ENCODE data around the gene FTO. TPM values are rescaled to one million over a fixed set of nuclear protein-coding genes. Genes with fewer than 3 reads are reported as not detected.

Gene FTO
- total RNA-seq, 2 donors from 2014 or later = 72.7 to 73.6 TPM

DNA sequence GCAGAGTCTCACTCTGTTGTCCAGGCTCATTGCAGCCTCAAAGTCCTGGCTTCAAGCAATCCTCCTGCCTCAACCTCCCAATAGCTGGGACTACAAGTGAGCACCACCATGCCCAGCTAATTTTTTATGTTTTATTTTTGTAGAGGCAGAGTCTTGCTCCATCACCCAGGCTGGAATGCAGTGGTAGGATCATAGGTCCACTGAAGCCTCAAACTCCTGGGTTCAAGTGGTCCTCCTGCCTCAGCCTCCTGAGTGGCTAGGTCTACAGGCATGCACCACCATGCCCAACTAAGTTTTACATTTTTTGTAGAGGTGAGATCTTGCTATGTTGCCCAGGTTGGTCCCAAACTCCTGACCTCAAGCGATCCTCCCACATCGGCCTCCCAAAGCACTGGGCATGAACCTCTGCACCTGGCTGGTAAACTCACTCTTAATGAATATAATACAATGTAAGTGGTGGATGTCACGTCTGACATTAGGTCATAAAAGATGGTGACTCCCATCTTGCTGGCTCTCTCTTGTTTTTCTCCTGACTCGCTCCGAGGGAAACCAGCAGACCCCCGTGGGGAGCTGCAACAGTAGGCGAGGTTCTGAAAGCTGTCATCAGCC lies 456.4 kb downstream of the FTO start:
- no peak for DNase-seq (ENCODE audit: low spot score)
- intact Hi-C loops (cut with DNase I) = no loop called here
- Histone ChIP-seq H3K9me3 (no peaks in the 10 kb centered on the region), H3K4me3 (no peak overlapping the region), H3K27ac (no peak overlapping the region), H3K36me3 (no peaks in the 10 kb centered on the region), H3K27me3 (replicated peaks; ENCODE audit: insufficient read depth) (no peaks in the 10 kb centered on the region), H3K4me1 (replicated peaks) (no peaks in the 10 kb centered on the region)
- 92% methylated on average over 7 of the region's 7 CpGs for WGBS
- no peak for TF ChIP-seq POLR2AphosphoS5 (IDR thresholded peaks at IDR 0.05)
- no peak for TF ChIP-seq POLR2A (IDR thresholded peaks at IDR 0.05)
- TF ChIP-seq, protein P1, sequence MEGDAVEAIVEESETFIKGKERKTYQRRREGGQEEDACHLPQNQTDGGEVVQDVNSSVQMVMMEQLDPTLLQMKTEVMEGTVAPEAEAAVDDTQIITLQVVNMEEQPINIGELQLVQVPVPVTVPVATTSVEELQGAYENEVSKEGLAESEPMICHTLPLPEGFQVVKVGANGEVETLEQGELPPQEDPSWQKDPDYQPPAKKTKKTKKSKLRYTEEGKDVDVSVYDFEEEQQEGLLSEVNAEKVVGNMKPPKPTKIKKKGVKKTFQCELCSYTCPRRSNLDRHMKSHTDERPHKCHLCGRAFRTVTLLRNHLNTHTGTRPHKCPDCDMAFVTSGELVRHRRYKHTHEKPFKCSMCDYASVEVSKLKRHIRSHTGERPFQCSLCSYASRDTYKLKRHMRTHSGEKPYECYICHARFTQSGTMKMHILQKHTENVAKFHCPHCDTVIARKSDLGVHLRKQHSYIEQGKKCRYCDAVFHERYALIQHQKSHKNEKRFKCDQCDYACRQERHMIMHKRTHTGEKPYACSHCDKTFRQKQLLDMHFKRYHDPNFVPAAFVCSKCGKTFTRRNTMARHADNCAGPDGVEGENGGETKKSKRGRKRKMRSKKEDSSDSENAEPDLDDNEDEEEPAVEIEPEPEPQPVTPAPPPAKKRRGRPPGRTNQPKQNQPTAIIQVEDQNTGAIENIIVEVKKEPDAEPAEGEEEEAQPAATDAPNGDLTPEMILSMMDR (IDR thresholded peaks at IDR 0.05) = no peak

DNA sequence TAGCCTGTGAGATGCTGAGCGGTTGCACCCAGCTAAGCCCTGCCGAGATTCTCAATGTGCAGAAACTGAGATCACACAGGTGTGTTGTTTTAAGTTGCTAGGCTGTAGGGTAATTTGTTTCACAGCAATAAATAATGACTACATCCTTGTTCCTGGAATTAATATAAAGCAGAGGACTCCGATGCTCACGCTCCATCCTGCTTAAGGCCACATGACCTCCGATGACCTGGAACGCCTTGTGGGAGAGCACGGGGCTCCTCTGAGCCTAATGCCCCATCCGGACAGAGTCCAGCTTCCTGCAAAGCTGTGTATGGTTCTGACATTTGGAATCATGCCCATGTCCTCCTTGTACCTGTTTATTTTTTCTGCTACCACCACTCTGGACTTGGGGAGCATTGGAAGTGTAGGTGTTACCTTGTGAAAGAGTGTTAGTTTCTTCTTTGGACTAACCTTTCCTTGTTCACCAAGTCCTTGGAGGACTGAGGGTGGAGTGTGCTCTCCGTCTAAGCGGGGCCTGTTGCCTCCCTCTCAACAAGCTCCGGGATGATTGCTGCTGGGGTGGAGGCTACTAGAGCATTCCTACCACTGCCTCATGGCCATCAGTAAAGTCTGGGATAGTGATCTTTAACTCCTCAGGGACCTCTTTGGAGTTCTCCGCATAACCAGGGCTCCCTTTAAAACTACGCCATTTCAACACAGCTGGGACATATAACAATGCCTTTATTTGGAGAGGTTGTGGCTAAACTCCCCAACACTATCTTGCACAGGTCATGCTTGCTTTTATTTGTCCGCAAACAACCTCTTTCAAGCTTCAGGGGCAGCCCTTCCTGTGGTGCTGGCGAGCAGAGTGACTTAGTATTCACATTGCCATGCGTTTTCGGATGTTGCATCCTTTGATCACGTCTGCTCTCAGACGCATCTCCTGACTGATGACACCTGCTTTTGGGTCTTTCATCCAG lies 457.3 kb downstream of the FTO start:
- no peaks in the 10 kb centered on the region for H3K36me3 ChIP-seq
- H3K27me3 ChIP-seq (replicated peaks; ENCODE audit: insufficient read depth) = no peaks in the 10 kb centered on the region
- no peak for TF ChIP-seq POLR2A (IDR thresholded peaks at IDR 0.05)
- no peak for TF ChIP-seq POLR2AphosphoS5 (IDR thresholded peaks at IDR 0.05)
- TF ChIP-seq, protein P1 (IDR thresholded peaks at IDR 0.05) = no peak
- H3K4me1 ChIP-seq (replicated peaks) = no peaks in the 10 kb centered on the region
- intact Hi-C loops (cut with DNase I) = no loop called here
- no peak for DNase-seq (ENCODE audit: low spot score)
- no peaks in the 10 kb centered on the region for H3K9me3 ChIP-seq
- WGBS = 76% methylated on average over 19 of the region's 19 CpGs
- H3K27ac ChIP-seq = no peak overlapping the region
- no peak overlapping the region for H3K4me3 ChIP-seq

DNA sequence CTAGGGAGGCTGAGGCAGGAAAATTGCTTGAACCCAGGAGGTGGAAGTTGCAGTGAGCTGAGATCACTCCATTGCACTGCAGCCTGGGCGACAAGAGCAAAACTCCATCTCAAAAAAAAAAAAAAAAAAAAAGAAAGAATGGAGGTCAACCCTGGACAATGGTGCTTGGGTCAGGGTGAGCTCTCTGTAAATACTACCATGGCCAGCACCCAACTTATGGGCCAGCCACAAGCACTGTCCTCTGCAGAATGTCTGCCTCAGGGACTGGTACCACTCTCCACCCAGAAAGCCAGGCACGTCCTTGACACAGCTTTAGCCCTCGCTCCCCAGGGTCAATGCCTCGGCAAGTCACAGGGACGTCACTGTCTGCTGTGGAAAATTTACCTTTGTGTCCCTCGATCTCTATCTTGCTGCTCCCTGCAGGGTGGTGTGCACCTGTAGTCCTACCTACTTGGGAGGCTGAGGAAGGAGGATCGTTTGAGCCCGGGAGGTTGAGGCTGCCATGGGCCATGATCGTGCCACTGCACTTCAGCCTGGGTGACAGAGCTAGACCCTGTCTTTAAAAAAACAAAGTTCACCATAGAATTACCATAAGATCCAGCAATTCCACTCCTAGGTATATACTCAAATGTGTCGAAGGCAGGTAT lies 459.4 kb downstream of the FTO start:
- intact Hi-C loops (cut with DNase I) = no loop called here
- TF ChIP-seq, protein P1 (IDR thresholded peaks at IDR 0.05) = no peak
- no peak for TF ChIP-seq POLR2A (IDR thresholded peaks at IDR 0.05)
- no peak for TF ChIP-seq POLR2AphosphoS5 (IDR thresholded peaks at IDR 0.05)
- Histone ChIP-seq H3K36me3 (no peaks in the 10 kb centered on the region), H3K9me3 (no peaks in the 10 kb centered on the region), H3K27ac (no peak overlapping the region), H3K27me3 (replicated peaks; ENCODE audit: insufficient read depth) (no peaks in the 10 kb centered on the region), H3K4me1 (replicated peaks) (no peaks in the 10 kb centered on the region), H3K4me3 (no peak overlapping the region)
- 98% methylated on average over 10 of the region's 10 CpGs for WGBS
- DNase-seq (ENCODE audit: low spot score) = no peak

DNA sequence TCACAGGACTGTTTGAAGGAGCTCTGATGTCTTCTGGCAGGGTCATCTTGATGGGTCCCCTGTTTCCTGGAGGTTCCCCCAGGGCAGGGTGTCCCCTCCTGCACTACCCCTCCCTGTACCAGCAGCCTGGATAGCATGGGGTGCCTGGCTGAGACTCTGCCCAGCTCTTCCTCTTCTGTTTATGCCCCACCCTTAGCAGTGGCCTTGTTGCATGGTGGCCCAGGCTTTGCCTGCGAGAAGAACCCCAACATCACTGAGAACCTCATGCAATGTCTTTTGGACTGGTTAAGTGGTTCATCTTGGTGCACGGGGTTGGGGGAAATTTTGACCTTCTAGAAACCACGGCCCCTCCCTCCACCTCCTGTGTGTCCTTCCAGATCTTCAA lies 460.8 kb downstream of the FTO start:
- WGBS = 95% methylated on average over 3 of the region's 3 CpGs
- no peaks in the 10 kb centered on the region for H3K27me3 ChIP-seq (replicated peaks; ENCODE audit: insufficient read depth)
- H3K27ac ChIP-seq = no peak overlapping the region
- intact Hi-C loops (cut with DNase I) = no loop called here
- no peaks in the 10 kb centered on the region for H3K9me3 ChIP-seq
- TF ChIP-seq, protein P1 (IDR thresholded peaks at IDR 0.05) = no peak
- TF ChIP-seq POLR2AphosphoS5 (IDR thresholded peaks at IDR 0.05) (no peak), POLR2A (IDR thresholded peaks at IDR 0.05) (no peak)
- H3K4me1 ChIP-seq (replicated peaks) = no peaks in the 10 kb centered on the region
- no peak for DNase-seq (ENCODE audit: low spot score)
- H3K36me3 ChIP-seq = no peaks in the 10 kb centered on the region
- H3K4me3 ChIP-seq = no peak overlapping the region

Measured in prostate gland (tissue), 2 donors.